Measurements from ENCODE around the gene VWC2L. TPM values are rescaled to one million over a fixed set of nuclear protein-coding genes. Genes with fewer than 3 reads are reported as not detected.
A peak's percentile ranks its signal among the peaks of the same experiment; 100 is the strongest.

VWC2L gene
- total and polyA plus RNA-seq, 9 donors: 0.11 TPM; not detected in 8

- TF ChIP-seq EP300 (IDR thresholded peaks at IDR 0.05) (no peak), POLR2A (IDR thresholded peaks at IDR 0.05) (no peak), CTCF (IDR thresholded peaks at IDR 0.05) (no peak)
- no peak overlapping the region for H3K4me3 ChIP-seq
These were observed 81.3 kb downstream of the VWC2L start for GRCh38 chr2:214492152-214492551.

DNA sequence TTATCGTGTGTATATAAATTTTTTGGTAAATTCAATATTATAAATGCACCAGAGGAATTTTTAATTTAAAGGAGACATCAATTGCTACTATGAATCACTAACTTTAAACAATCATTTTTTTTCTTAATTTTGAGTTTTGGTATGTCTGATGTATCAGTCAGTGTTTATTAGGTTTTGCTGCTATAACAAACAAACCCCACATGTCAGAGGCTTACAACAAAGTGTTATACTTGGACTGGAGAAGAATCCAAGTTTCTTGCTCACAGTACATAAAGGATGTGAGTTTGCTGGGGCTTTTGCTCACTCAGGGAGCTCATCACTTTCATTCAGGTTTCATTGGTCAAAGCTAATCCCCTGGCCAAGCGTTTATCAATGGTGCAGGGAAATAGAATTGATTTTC is 81.8 kb downstream of the VWC2L start:
- Histone ChIP-seq H3K9me3 (no peaks in the 10 kb centered on the region), H3K36me3 (no peaks in the 10 kb centered on the region), H3K4me1 (ENCODE audit: insufficient read depth) (no peaks in the 10 kb centered on the region), H3K27me3 (no peaks in the 10 kb centered on the region), H3K4me3 (no peak overlapping the region), H3K27ac (no peak overlapping the region)
- WGBS, 3 donors: 85 to 93% (median 88%) methylated on average over 2 of the region's 2 CpGs
- DNase-seq: no peak
- TF ChIP-seq EP300 (IDR thresholded peaks at IDR 0.05) (no peak), POLR2A (IDR thresholded peaks at IDR 0.05) (no peak), CTCF (IDR thresholded peaks at IDR 0.05) (no peak)
- intact Hi-C loops (cut with DNase I): no loop called here

More at GRCh38 chr2:214492152-214492551, 81.3 kb downstream of the VWC2L start:
- Histone ChIP-seq H3K27ac (no peak overlapping the region), H3K27me3 (no peaks in the 10 kb centered on the region), H3K36me3 (no peaks in the 10 kb centered on the region), H3K4me1 (ENCODE audit: insufficient read depth) (no peaks in the 10 kb centered on the region), H3K9me3 (no peaks in the 10 kb centered on the region)
- no peak for DNase-seq
- intact Hi-C loops (cut with DNase I): no loop called here
- 85 to 98% (median 92%) methylated on average over 3 of the region's 3 CpGs for WGBS, 3 donors

DNA sequence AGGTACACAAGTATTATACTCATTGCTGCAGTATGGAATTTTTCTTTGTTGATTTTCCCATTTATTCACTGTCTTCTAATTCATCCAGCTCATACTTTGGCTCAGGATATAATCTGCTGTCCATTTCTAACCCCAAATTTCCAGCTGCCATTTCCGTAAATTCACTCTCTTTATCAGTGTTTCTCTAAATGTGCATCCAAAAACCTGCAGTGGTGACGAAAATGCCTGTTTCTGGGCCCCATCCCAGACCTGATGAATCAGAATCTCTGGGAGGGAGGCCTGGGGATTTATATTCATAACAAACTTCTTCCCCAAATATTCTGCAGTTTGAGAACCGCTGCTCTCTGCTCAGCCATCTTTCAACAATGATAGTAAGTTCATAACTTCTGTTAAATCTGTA is 86.6 kb downstream of the VWC2L start:
- H3K27me3 ChIP-seq: no peaks in the 10 kb centered on the region
- H3K4me3 ChIP-seq: no peak overlapping the region
- DNase-seq: peak in 2 of 5 donors; percentile 21 to 35
- intact Hi-C loops (cut with DNase I): no loop called here
- no peak overlapping the region for H3K27ac ChIP-seq
- H3K36me3 ChIP-seq: no peaks in the 10 kb centered on the region
- no peaks in the 10 kb centered on the region for H3K4me1 ChIP-seq (ENCODE audit: insufficient read depth)
- WGBS, 3 donors: 14 to 36% (median 19%) methylated on average over 3 of the region's 3 CpGs
- no peak for TF ChIP-seq POLR2A (IDR thresholded peaks at IDR 0.05)
- no peak for TF ChIP-seq EP300 (IDR thresholded peaks at IDR 0.05)
- TF ChIP-seq CTCF (IDR thresholded peaks at IDR 0.05): no peak
- no peaks in the 10 kb centered on the region for H3K9me3 ChIP-seq

- 83 to 85% (median 83%) methylated on average over 1 of the region's 1 CpG for WGBS, 3 donors
- Histone ChIP-seq H3K36me3 (no peaks in the 10 kb centered on the region), H3K4me3 (no peak overlapping the region), H3K9me3 (no peaks in the 10 kb centered on the region), H3K4me1 (ENCODE audit: insufficient read depth) (no peaks in the 10 kb centered on the region), H3K27ac (no peak overlapping the region), H3K27me3 (no peaks in the 10 kb centered on the region)
- TF ChIP-seq POLR2A (IDR thresholded peaks at IDR 0.05): no peak
- TF ChIP-seq EP300 (IDR thresholded peaks at IDR 0.05): no peak
- no peak for TF ChIP-seq CTCF (IDR thresholded peaks at IDR 0.05)
- intact Hi-C loops (cut with DNase I): no loop called here
- DNase-seq: no peak
These were observed 92.7 kb downstream of the VWC2L start for GRCh38 chr2:214503568-214503967.

All from ovary (tissue), 9 donors.